K562 (cell line): Measurements from ENCODE around the gene TLE4. TPM values are rescaled to one million over a fixed set of nuclear protein-coding genes. Genes with fewer than 3 reads are reported as not detected.
A peak's percentile ranks its signal among the peaks of the same experiment; 100 is the strongest.

Experiments
- ATAC-seq: fragments of 200-7000 bp; cut with Tn5 transposase; 3 replicates; pipeline ENCODE4 v1.9.1; 2020; ENCODE audit warnings: moderate library complexity
- BruUV-seq: library from RNA; stranded (reverse); fragments of 400-500 nt; replicated peaks from 2 replicates; lab custom pipeline; 2021; lab: Mats Ljungman, UMichigan
- CTCF ChIA-PET: fragments of 300-600 bp; formaldehyde crosslinking; extraction: SDS; loops from one replicate; lab custom pipeline; 2021; ENCODE audit warnings: low intra/inter-chr PET ratio; lab: Yijun Ruan, JAX
- POLR2A ChIA-PET: fragments of 300-600, 350-650 bp; sonication (Branson Sonifier 250); formaldehyde crosslinking; extraction: SDS; loops from one replicate; lab custom pipeline; 2021; ENCODE audit warnings: antibody characterized with exemption, inconsistent platforms; lab: Yijun Ruan, JAX
- DNase-seq, 4 experiments: peaks; one replicate each; pipeline versions ENCODE4 v3.0.0 to v3.0.0-alpha.2; 2011 to 2018; ENCODE audit warnings: low spot score in 3 of 4, mixed read lengths in 3 of 4; ENCODE audit errors: extremely low read depth in 1 of 4
- FAIRE-seq: peaks from 2 replicates; lab custom pipeline; 2011; peaks lifted over from hg19 to GRCh38; lab: Jason Lieb, UNC
- H2AFZ ChIP-seq: 2 replicates; pipeline ENCODE4 v1.6.0; 2011; ENCODE audit warnings: low read depth, low read length, control low read depth, inconsistent platforms
- H3K27ac ChIP-seq: fragments of 200-600 bp; 3 replicates; pipeline ENCODE4 v1.8.0; 2011; ENCODE audit warnings: low read depth, mild to moderate bottlenecking, control low read depth, inconsistent platforms, low read length, moderate library complexity, mixed read lengths; ENCODE audit errors: extremely low read depth
- H3K27me3 ChIP-seq, 2 experiments: fragments of 300-600 bp in 1 of 2; 2 replicates in 1 of 2; 3 replicates in 1 of 2; pipeline versions ENCODE4 v1.6.0 to v1.8.0; 2011; ENCODE audit warnings: inconsistent platforms in 2 of 2, low read length in 2 of 2, mild to moderate bottlenecking in 1 of 2, mixed read lengths in 1 of 2, moderate library complexity in 1 of 2; ENCODE audit not compliant: control insufficient read depth in 2 of 2, insufficient read depth in 2 of 2
- H3K36me3 ChIP-seq: fragments of 300-600 bp; 3 replicates; pipeline ENCODE4 v1.8.0; 2011; ENCODE audit warnings: mild to moderate bottlenecking, low read length, inconsistent platforms; ENCODE audit not compliant: control insufficient read depth, insufficient read depth
- H3K4me1 ChIP-seq, 2 experiments: fragments of 200-600 bp in 1 of 2; replicated peaks in 1 of 2; 2 replicates in 1 of 2; 3 replicates in 1 of 2; pipeline versions ENCODE4 v1.5.1 to v1.8.0; 2011; ENCODE audit warnings: inconsistent platforms in 2 of 2, low read length in 2 of 2, mild to moderate bottlenecking in 1 of 2, mixed read lengths in 1 of 2, moderate library complexity in 1 of 2; ENCODE audit not compliant: control insufficient read depth in 2 of 2, insufficient read depth in 2 of 2
- H3K4me2 ChIP-seq: 2 replicates; pipeline ENCODE4 v1.6.1; 2011; ENCODE audit warnings: low read length, control low read depth, inconsistent platforms, mixed read lengths; ENCODE audit not compliant: insufficient read depth
- H3K4me3 ChIP-seq: fragments of 200-600 bp; sonication (generic), shearing (Covaris generic); 2 replicates; pipeline ENCODE4 v1.5.1; 2016; ENCODE audit warnings: control low read depth, inconsistent platforms
- H3K79me2 ChIP-seq: fragments of 200-600 bp; 3 replicates; pipeline ENCODE4 v1.8.0; 2011; ENCODE audit warnings: low read length, inconsistent platforms; ENCODE audit not compliant: control insufficient read depth, insufficient read depth
- H3K9ac ChIP-seq, 2 experiments: 2 replicates each; pipeline versions ENCODE4 v1.6.0 to v1.6.1; 2011; ENCODE audit warnings: low read depth in 2 of 2, low read length in 2 of 2, control low read depth in 1 of 2, inconsistent platforms in 1 of 2, mild to moderate bottlenecking in 1 of 2, mixed read lengths in 1 of 2; ENCODE audit not compliant: insufficient read depth in 1 of 2
- H3K9me1 ChIP-seq: one replicate; pipeline ENCODE4 v1.6.0; 2011; ENCODE audit warnings: inconsistent platforms, mild to moderate bottlenecking, low read length, moderate library complexity; ENCODE audit not compliant: control insufficient read depth, insufficient read depth
- H3K9me3 ChIP-seq: replicated peaks from 2 replicates; pipeline ENCODE4 v1.5.1; 2011; ENCODE audit warnings: low read depth, low read length, inconsistent platforms; ENCODE audit not compliant: control insufficient read depth, insufficient read depth
- H4K20me1 ChIP-seq: replicated peaks from 2 replicates; pipeline ENCODE4 v1.6.1; 2011; ENCODE audit warnings: low read length, inconsistent platforms, mixed read lengths; ENCODE audit not compliant: control insufficient read depth, insufficient read depth
- BRCA1 ChIP-seq, 2 experiments: fragments of 450-650 bp in 1 of 2; sonication (generic) in 1 of 2; formaldehyde crosslinking in 1 of 2; IDR thresholded peaks; 2 replicates each; pipeline versions ENCODE4 v1.5.0 to v1.6.1; 2017 to 2020; ENCODE audit warnings: mild to moderate bottlenecking in 1 of 2, missing genetic modification reagents in 1 of 2
- FOXK1 ChIP-seq: sonication (generic); formaldehyde crosslinking; IDR thresholded peaks from 2 replicates; pipeline ENCODE4 v1.8.0; 2022; ENCODE audit warnings: missing genetic modification reagents, mild to moderate bottlenecking, borderline replicate concordance
- SRSF3 ChIP-seq: fragments of 200-400 bp; formaldehyde crosslinking; IDR thresholded peaks from 2 replicates; pipeline ENCODE4 v1.6.1; 2016; ENCODE audit warnings: mild to moderate bottlenecking, low read length, moderate library complexity; ENCODE audit not compliant: insufficient read depth
- TFAM ChIP-seq: fragments of 250-450 bp; sonication (Bioruptor Pico); conservative IDR thresholded peaks from 2 replicates; pipeline ENCODE4 v1.5.0; 2021; ENCODE audit warnings: mild to moderate bottlenecking, moderate library complexity
- WGBS: fragments of 100-300 bp; shearing (Covaris generic); methylation state at CpG from one replicate; pipeline ENCODE4 v1.1.6; 2016; ENCODE audit warnings: low coverage, mixed read lengths; ENCODE audit not compliant: insufficient coverage; ENCODE audit errors: missing lambda C conversion rate; 5-methylcytosine and 5-hydroxymethylcytosine counted together
- in situ Hi-C: fragments of 300-500 bp; cut with MboI; formaldehyde crosslinking; loops from 4 replicates; pipeline ENCODE4 v1.15.0; 2018; ENCODE audit warnings: inconsistent platforms, mixed read lengths
- intact Hi-C: fragments of 100-400 bp; cut with micrococcal nuclease; formaldehyde crosslinking; loops from 2 replicates; pipeline ENCODE4 v1.14.2; 2022
- polyA plus RNA-seq, 8 experiments: library from polyadenylated mRNA; depleted of rRNA in 4 of 8; stranded (reverse) in 5 of 8; unstranded in 3 of 8; fragments of >200 nt; fragmentation: Nextera tagmentation in 2 of 8; fragmentation: Illumina TruSeq in 1 of 8; extraction: Ambion mirVana in 2 of 8; extraction: Trizol in 1 of 8; gene quantifications; 2 replicates each; pipeline versions ENCODE4 v1.2.1 to v1.2.3, GENCODE V29; 2011 to 2014; ENCODE audit warnings: inconsistent platforms in 1 of 8, missing spikeins in 1 of 8
- total RNA-seq, 7 experiments: library from RNA; depleted of rRNA in 6 of 7; stranded (reverse); fragments of >200 nt in 6 of 7; fragmentation: Illumina TruSeq in 2 of 7; extraction: Trizol in 2 of 7; gene quantifications; 2 replicates each; pipeline versions ENCODE4 v1.2.1 to v1.2.3, GENCODE V29; 2011 to 2021; ENCODE audit warnings: low replicate concordance in 1 of 7
- TF ChIP-seq, protein P1 (sequence below): fragments of 200-400 bp; formaldehyde crosslinking; IDR thresholded peaks from 2 replicates; pipeline ENCODE4 v1.6.1; 2017; ENCODE audit warnings: mild to moderate bottlenecking, low read depth, low read length, moderate library complexity
- TF ChIP-seq, protein P2 (sequence below), 2 experiments: fragments of 450-650 bp; conservative IDR thresholded peaks; 2 replicates each; pipeline ENCODE4 v1.6.1; 2017; ENCODE audit warnings: mild to moderate bottlenecking in 2 of 2, moderate library complexity in 2 of 2

The TLE4 gene
- total and polyA plus RNA-seq, 9 of the 15 experiments (the other 6 are each of a cell fraction or from before 2014, with no cell fraction given): 1.1 to 8.8 (median 5.7) TPM

DNA sequence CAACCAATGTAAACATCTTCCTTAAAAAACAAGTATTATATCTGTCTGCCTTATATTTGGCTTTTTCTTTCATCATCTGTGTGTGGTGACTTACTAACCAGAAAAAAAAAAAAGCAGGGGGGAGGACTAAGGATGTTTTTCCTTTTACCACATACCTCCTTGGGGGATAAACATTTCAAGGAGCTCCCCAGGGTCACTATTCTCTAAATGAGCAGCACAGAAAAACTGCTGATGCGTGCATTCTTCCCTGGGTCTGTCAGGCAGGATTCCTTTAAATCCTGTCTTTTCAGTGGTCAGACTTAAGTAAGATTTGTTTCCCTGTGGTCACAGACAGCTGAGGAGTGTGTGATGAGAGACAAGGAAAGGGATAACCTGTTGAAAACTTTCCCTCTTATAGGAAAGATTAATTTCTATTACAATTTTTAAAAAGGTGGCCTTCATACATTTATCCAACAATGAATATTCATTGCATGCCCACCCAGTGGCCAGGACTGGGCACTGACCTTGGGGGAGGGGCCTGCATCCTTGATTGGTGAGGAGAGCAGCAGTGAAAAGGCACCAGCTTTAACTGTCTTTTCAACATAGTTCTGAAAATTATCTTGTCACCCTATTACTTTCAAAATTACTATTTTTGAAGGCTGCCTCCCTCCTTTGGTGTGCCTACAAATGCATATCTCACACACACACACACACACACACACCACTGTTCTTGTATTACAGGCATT lies 123.1 kb downstream of the TLE4 start (continued):
- TF ChIP-seq, protein P1, sequence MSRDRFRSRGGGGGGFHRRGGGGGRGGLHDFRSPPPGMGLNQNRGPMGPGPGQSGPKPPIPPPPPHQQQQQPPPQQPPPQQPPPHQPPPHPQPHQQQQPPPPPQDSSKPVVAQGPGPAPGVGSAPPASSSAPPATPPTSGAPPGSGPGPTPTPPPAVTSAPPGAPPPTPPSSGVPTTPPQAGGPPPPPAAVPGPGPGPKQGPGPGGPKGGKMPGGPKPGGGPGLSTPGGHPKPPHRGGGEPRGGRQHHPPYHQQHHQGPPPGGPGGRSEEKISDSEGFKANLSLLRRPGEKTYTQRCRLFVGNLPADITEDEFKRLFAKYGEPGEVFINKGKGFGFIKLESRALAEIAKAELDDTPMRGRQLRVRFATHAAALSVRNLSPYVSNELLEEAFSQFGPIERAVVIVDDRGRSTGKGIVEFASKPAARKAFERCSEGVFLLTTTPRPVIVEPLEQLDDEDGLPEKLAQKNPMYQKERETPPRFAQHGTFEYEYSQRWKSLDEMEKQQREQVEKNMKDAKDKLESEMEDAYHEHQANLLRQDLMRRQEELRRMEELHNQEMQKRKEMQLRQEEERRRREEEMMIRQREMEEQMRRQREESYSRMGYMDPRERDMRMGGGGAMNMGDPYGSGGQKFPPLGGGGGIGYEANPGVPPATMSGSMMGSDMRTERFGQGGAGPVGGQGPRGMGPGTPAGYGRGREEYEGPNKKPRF: no peak
- no peak for TF ChIP-seq SRSF3
- TF ChIP-seq, protein P2, sequence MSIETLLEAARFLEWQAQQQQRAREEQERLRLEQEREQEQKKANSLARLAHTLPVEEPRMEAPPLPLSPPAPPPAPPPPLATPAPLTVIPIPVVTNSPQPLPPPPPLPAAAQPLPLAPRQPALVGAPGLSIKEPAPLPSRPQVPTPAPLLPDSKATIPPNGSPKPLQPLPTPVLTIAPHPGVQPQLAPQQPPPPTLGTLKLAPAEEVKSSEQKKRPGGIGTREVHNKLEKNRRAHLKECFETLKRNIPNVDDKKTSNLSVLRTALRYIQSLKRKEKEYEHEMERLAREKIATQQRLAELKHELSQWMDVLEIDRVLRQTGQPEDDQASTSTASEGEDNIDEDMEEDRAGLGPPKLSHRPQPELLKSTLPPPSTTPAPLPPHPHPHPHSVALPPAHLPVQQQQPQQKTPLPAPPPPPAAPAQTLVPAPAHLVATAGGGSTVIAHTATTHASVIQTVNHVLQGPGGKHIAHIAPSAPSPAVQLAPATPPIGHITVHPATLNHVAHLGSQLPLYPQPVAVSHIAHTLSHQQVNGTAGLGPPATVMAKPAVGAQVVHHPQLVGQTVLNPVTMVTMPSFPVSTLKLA (conservative IDR thresholded peaks at IDR 0.05): no peak

DNA sequence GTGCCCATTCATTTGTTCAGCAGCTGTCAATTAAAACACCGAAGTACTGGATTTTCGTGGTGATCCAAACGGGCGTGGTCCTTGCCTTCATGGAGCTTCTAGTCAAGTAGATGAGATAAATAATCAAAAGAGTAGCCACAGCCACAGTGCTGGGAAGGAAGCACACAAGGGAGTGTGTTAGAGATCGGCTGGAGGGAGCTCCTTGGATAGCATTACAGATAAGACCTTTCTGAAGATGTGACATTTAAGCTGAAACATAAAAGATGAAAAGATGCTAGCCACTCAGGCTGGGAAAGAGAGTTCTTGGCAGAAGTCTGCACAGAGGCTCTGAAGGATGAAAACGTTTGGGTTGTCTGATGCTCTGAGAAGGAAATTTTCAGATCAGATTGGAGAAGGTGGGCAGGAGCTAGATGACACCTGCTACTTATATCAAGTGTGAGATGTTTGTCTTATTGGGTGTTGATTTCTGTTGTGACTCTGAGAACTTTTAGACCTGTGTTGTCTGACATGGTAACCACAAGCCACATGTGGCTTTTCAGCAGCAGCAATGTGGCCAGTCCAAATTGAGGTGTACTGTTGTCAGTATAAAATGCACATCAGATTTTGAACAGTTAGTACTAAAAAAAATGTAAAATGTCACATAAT lies 123.9 kb downstream of the TLE4 start:
- no peaks in the 10 kb centered on the region for H4K20me1 ChIP-seq
- intact Hi-C loops (no loop called here), in situ Hi-C loops (no loop called here)
- H3K9ac ChIP-seq: no peak overlapping the region
- H3K4me3 ChIP-seq: no peak overlapping the region
- TF ChIP-seq TFAM (CRISPR knock-in tag): no peak
- TF ChIP-seq BRCA1 (IDR thresholded peaks at IDR 0.05): 0 out of 2 replicates have a peak, but pooled peaks have one; percentile 3
- TF ChIP-seq BRCA1 (CRISPR knock-in tag; IDR thresholded peaks at IDR 0.05): no peak
- TF ChIP-seq FOXK1 (CRISPR knock-in tag): no peak
- no peak overlapping the region for H3K27ac ChIP-seq
- no peaks in the 10 kb centered on the region for H3K4me1 ChIP-seq
- 11% methylated on average over 6 of the region's 6 CpGs for WGBS
- POLR2A ChIA-PET: no interaction called here
- CTCF ChIA-PET: no interaction called here
- no peaks in the 10 kb centered on the region for H3K27me3 ChIP-seq
- H3K79me2 ChIP-seq: no peaks in the 10 kb centered on the region
- H3K36me3 ChIP-seq: no peaks in the 10 kb centered on the region
- FAIRE-seq (no peak), DNase-seq (no peak), ATAC-seq (no peak)
- H2AFZ ChIP-seq: no peak overlapping the region
- no peaks in the 10 kb centered on the region for H3K9me1 ChIP-seq
- H3K4me2 ChIP-seq: no peak overlapping the region
- no peaks in the 10 kb centered on the region for H3K9me3 ChIP-seq
- BruUV-seq: no TSS peak
